COLO829 (cell line): ENCODE measurements around the gene HAAO.
"Not testable (repeated sequence)": the region's sequence is repeated elsewhere in the genome, so short reads cannot be mapped to it uniquely, and the experiment has no call there.

Source experiments
- DNase-seq: peaks from one replicate; pipeline ENCODE4 v3.0.0; 2012; ENCODE audit warnings: low spot score

Gene HAAO

DNA sequence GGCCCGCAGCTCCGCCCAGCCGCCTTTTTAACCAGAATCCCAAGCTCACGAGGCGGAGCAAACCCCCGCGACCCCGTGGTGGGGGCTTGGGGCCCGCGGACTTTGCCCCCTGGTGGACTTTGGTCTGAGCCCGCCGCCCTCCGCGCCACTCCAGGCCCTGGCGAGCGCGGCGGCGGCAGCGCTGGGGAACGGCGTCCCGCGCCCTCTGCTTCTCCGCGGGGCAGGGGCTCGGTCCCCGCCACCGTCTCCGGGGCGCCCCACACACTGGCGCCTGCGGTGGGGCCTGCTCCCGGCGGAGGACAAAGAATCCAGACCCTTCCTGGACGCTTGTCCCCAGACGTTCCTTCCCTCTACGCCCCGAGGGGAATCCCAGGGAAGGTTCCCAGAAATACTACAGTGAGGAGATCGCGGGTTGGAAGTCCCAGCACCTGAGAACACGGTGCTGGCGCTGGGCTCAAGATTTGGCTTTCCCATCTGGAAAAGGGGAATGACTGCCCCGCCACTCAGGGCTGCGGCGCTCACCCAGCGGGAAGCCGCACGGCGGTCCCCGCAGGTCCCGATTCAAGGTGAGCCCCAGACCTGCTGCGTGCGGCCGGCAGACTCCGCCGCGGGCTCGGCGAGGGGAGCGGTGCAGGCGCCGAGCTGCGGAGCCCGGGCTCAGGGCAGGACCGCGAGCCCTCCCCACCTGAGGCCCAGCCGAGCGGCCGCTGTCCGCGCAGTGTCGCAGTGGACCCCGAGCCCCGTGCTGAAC is at the start of gene HAAO:
HAAO (minus strand) TSS at position 1 of the 751 bp plus-strand sequence. CDS start 47 bp downstream, outside the sequence.
- no peak for DNase-seq

DNA sequence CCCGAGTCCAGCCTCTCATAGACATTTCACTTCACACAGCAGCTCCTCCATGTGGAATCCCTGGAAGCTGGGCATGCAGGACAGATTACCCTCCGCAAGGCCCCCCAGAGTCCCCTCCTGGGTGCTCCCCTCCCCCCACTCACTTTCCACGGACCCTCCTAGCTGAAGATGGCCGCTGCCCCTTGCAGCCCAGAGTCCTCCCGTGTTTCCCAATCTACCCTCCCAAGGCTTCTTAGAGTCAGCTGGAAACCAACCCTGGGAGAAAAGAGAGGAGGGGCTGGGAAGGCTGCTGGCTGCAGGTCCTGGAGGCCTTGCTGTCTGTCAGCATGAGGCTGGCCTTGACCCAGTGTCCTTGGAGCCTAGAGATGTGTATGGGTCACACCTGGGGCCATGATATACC is 49.0 kb upstream of the HAAO start:
- DNase-seq = no peak

DNA sequence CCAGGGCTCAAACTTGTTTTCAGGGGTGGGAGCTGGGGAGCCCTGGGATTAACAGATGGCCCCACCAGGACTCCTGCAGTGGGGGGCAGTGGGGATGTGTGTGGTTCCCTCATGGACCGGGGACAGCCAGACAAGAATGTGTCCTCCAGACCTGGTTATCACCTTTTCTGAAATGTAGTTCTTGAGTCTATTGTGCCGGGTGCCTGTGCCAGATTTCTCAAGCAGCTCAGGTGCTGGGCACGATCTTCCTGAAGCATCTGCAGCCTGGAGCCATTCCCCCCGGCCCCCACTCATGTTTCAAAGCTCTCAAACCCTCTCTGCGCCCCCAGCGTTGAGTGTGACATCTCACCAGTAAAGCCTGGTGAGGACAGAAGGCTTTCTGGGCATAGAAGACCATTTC is 48.4 kb upstream of the HAAO start:
- DNase-seq = no peak

DNA sequence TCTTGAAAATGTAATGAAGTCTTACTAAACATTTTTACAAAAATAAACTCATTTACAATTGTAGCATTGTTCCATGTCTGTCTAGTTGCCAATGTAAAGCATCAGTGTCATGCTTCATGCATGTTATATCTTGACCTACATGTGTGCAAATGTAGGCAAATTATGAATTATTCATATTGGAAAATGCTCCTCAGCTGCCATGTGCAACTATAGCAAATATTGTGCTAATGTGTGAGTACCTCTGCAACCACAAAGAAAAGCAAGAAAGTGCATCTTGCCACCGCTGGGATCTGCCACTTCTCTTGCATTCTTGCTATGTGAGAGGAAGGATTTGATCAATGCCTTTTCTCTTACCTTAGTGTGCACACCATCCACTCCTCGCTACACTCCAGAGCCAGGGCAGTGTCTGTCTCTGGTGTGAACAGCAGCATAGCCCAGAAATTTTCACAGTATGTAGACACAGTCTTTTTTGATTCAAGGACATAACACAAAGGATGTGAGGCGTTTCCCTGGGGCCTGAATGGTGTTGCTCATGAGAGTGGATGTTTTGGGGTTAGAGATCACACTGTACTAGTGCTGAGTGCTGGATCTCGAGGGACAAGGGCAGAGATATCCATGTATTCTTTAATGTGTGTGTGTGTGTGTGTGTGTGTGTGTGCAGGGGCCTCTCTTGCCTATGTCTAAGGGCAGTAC is 47.6 kb upstream of the HAAO start:
- DNase-seq = no peak

DNA sequence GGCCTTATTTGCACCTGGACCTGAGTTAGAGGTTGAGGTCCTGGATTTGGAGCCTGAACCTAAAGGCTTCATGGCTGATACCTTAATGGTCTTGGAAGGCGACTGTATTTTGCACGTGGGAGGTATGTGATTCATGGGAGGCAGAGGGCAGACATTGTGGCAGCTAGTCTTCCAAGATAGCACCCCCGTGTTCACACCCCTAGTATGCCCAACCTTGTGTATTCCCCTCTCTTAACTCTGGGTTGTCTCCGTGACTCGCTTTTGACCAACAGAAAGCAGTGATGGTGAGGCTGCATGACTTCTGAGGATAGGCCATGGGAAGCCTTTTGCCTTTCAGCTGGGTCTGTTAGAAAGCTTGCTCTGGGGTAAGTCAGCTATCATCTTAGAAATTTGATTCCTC is 45.8 kb upstream of the HAAO start:
- no peak for DNase-seq

DNA sequence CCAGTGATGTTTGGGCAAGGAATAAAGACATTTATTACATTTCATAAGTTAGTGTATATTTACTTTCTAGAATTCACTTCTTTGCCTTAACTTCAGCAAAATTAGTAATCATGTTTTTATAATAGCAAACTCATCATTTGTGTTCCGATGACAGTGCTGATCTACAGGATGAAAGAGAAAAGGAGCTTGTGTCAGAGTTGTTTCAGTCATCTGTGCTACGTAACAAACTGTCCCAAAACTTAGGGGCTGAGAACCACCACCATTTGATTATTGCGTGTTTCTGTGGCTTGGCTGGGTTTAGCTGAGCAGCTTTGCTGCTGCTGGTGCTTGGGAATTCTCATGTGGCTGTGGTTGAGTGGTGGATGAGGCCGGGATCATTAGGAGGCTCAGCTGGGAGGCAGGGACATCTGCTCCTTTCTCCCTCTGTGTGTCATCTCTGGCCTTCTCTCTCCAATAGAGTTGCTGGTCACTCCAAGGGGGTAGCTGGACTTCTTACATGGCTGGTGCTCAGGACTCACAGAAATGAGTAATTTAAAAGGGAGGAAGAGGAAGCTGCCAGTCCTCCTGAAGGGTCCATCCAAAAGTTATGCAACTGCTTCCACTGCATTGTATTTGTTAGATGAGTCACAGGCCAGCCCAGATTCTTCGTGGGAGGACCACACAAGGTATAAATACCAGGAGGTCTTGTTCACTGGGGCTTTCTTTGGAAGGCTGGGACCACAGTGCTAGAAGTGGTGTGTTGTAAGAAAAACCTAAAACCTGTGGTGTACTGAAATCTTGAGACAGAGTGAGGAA is 43.4 kb upstream of the HAAO start:
- no peak for DNase-seq

DNA sequence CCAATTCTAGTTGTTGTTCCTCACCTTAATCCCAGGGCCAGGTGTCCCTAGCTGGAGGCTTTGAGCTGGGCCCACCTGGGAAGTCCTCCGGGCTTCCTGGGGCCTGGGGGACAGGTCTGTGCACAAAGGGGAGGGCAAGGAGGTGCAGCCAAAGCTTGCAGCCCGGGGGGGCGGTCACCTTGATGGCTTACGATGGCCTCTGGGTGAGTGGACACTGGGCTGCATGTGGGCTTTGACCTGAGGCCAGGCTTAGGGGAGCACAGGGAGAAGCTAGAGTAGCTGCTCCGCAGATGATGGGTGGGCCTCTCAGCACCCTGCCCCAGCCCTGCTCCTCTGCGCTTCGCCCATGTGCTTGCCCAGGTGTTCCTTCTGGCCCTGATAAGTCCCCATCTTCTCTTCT is 41.8 kb upstream of the HAAO start:
- no peak for DNase-seq

DNA sequence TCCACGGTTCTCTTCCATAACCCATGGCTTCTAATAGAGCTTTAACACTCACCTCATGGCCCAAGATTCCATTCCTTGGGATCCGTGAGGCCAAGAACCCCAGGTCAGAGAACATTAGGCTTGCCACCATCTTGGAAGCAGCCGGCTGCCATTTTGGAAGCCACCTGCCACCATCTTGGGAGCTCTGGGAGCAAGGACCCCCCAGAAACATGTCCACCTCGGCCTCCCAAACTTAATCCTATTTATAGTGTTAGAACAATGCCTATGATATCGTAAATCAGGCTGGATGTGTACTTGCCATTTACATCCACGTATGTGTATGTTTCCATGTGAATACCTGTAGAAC is 39.9 kb upstream of the HAAO start:
- DNase-seq = no peak

DNA sequence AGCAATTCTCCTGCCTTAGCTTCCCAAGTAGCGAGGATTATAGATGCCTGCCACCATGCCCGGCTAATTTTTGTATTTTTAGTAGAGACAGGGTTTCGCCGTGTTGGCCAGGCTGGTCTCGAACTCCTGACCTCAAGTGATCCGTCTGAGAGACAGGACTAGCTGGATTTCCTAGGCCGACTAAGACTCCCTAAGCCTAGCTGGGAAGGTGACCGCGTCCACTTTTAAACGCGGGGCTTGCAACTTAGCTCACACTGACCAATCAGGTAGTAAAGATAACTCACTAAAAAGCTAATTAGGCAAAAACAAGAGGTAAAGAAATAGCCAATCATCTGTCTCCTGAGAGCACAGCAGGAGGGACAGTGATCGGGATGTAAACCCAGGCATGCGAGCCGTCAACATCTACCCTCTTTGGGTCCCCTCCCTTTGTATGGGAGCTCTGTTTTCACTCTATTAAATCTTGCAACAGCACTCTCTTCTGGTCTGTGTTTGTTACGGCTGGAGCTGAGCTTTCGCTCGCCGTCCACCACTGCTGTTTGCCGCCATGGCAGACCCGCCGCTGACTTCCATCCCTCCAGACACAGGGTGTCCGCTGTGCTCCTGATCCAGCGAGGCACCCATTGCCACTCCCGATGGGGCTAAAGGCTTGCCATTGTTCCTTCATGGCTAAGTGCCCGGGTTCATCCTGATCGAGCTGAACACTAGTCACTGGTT is 39.3 kb upstream of the HAAO start:
- not testable (repeated sequence) for DNase-seq

DNA sequence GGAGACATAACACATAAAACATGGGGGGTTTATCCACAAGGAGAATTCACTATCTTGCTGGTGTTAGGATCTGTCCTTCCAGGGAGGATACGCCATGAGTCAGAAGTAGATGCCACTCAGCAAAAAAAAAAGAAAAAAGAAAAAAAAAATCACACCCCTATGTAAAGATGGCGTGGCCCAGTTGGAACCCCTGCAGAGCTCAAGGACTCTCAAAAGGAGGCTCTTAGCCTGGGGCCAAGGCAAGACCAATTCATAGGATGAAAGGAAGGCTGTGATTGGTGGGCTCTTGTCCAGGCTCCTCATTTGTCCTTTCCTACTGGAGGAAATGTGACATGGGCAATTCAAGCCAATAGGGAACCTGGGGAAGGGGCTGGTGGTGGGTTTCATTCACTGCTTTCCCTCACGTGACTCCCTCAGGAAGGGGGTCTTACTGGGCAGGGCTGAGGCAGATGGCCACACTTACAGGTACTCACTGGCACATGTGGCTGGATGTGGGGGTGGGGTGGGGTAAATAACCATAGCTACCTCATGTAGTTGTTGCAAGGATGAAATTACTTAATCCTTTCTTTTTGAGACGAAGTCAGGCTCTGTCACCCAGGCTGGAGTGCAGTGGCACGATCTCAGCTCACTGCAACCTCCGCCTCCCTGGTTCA is 38.7 kb upstream of the HAAO start:
- DNase-seq = no peak

DNA sequence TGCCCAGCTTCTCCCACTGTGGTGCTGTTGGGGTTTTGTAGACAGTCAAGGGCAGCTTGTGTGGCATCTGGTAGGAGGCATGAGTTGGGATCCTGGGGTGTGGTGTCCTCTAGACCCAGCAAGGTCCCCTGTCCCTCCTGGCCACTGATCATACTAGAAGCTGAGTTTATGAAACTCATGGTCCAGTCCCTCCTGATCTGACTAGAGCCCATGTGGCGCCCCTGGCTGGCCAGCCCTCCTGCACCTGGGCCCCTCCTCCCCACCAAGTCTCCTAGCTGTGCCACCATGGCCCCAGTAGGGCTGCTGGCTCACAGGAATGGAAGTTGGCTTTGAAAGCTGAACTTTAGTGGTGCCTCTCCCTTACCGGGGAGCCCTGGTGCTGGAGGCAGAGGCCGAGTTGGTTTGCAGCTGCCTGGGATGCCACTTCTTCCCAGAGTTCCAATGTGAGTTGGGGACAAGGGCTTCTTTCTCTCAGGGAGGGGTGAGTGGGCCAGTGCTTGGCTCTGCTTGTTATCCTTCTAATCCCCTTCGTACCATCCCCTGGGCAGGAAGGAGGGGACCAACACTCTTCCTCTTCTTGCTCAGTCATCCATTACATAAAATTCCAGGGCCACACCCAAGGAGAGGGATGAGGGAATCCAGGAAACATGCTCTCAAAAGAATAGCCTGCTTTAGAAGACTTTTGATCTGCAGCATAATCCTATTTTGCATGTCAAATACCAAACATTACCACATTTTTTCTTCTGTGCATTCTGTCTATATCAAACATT is 37.5 kb upstream of the HAAO start:
- no peak for DNase-seq

DNA sequence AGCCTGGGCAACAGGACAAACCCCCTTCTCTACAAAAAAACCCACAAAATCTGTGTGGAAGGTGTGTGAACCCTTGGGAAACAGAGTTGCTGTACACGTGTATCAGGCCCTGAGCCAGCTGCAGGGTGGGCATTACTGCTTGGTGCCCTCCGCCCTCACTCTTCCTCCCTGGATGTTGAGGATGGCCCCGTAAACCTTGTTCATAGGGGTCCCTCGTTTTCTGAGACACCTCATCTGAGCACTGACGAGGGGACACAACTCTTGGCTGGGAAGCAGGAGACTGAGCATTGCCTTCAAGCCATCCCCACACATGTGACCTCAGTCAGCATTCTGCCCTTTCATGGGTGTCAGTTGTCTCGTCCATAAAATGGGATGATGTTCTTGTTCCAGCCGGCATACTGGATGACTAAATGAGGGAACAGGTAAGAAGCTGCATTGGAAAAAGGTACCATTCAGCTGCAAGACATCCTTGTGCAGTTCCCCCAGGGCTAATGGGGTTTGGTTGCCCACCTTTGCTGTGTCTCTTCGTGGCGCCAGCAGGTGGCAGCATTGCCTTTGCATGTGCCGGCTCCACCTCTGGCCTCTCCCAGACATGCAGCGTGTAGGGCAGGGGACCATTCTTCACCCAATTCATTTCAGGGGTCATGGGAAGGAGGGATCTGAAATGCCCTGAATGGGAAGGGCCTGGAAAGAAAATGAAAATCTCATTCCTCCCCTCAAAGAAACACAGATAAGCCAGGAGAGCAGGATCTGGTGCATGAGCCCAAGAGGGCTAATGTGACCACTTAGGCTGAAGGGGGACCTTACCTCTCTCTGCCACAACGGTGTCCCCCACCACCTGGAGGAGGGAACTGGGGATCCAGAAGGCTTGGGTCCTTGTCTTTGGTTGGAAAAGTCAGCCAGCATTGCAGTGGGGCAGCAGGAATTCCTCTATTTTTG is 36.4 kb upstream of the HAAO start:
- DNase-seq = peak; percentile 89

DNA sequence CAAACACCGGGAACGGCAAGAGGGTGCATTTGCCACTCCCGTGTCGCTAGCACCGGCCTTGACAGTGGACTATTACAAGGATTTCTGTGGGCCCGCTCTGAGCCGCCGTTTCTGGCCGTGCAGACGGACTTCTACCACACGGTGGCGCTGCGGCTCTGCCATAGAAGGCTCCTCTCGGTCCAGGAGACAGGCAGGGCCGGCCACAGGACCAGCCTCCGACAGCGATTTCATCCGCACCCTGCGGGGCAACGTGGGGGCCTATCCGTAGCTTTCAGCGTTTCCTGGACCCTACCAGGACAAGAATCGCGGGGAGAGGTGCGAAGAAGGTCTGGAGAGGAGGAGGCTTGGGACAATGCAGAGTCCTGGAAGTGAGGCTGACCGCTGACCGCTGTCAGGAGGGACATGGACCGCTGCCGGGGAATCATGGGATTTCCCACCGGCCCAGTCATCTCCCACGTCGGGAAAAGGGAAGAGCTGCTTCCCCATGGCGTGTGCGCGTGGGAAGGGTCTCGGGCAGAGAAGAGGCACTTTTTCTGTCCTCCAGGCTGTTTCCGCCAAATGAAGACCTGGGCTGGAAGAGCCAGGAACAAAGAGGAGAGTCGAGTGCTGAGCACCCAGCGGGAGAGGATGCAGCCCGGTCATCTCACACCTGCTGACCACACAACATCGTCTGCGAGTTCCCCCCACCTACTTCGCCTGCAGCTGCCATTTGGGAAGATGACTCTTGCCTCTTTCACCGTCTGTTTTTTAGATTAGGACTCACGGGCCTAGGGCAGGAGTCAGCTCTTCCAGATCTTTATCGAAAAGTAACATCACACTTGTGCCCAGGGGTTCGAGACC is 35.5 kb upstream of the HAAO start:
- DNase-seq = peak; percentile 83

DNA sequence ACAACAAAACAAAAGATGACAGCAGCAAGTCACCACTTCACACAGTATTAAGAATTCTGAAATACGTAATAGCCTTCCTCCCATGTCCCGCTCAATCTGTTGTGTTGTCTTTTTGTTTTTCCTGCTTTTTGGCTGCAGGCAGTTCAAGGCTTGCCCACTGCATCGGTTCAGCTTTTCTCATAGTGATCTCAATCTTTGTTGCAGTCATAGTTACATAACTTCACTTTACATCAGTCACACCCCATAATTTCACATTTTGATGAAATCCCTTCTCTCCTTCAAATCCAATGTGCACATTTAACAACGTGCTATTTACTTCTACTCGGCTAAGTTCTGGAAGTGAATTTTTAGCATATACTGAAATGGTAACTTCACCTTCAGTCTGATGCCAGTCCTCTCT is 33.8 kb upstream of the HAAO start:
- DNase-seq = no peak

DNA sequence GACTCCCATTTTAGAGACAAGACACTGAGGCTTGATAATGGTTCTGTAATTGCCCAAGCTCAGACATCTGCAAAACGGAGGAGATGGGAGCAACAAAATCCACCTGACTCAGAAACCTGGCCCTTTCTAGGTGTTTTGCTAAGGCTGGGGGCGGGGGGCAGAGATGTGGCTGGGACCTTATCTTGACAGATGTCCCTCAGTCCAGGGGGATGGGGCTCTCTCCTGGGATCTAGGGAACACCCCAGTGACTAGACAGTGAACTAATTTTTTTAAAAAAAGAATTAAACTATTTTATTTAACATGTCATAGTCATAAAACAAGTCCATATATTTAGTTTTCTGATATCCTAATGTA is 32.0 kb upstream of the HAAO start:
- DNase-seq = no peak

DNA sequence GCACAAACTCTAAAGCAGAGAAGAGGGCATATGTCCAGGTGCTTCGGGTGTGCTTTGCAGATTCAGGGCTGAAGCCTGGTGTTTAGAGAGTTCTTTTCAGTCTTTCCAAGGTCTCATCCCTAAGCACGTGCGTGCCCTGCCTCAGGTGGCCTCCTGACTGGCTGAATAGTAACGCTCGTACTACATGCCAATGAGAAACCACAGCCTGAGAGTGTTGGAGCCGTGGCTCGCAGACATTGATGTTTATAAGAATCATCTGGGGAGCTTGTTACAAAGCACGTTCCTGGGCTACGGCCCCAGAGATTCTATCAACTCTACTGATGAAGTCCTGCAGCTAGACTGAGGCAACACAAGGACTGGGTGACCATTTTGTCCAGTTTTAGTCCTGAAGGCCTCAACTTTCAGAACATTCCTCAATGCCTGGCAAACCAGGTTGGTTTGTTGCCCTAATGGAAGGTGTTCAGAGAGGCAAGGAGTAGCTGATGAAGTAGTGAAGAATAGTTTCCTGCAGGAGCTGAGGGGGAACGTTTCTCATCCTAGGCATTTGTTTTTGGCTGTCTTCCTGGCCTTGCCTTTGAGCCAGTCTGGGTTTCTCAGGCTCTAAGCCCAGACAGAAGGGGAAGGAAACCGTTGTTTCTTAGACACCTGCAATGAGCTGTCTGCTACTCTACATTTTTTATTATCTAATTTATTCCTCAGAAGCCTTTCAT is 31.5 kb upstream of the HAAO start:
- DNase-seq = no peak

DNA sequence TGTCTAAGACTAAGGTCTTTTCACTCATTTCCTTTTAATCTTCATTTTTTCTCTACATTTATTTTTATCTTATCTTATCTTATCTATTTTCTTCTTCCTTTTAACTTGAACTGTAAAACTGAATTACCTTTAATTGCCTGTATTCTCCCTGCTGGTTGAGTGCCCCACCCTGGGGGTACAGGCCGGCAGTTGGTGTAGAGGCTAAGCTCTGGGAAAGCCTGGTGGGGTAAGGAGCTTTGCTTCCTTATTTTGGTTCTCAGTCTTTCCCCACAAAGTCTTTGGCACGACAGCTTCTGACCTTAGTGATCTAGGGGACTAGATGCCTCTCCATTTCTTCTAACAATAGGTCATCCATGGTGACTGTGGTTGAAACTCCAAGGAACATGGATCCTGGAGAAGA is 26.8 kb upstream of the HAAO start:
- no peak for DNase-seq

DNA sequence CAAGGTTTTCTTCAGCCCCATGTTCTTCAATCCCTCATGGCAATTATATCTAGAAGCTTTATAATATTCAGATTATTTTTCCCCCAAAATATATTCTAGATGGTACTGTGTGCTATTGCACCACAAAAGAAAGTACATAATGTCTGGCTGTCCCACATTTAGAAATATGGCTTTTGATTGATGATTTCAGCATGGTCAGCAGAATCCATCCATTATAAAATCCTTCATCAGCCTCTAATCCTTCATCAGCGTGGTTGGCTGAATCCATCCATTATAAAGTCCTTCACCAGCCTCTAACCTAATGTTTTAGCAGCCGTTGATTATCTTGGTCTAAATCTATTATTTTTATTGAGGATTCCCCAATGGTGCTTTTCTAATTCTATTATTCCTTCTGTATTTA is 23.3 kb upstream of the HAAO start:
- DNase-seq = no peak

DNA sequence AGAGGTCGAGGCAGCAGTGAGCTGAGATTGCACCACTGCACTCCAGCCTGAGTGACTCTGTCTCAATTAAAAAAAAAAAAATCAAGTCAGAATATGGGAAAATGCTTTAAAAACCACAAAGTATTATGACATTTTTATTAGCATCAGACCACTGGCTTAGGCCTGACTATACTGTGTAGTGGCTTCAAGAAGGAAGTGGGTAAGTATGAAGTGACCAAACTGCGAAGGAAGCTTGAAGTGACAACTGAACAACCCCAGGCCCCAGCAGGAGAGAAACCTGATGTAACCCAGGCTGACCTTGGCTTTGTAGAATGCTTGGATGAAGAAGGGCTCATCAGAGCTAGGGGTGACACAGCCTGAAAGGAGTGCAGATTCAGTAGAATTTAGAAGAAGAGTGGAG is 21.4 kb upstream of the HAAO start:
- DNase-seq = no peak
